Loucy (cell line): ENCODE measurements around the gene KLF15.

Experiments used
- H2AFZ ChIP-seq: fragments of 200-600 bp; sonication (generic); 2 replicates; pipeline ENCODE4 v1.6.0; 2016; ENCODE audit warnings: antibody characterized with exemption, mild to moderate bottlenecking, low read length, moderate library complexity
- H3F3A ChIP-seq: fragments of 200-600 bp; 2 replicates; pipeline ENCODE4 v1.6.0; 2016; ENCODE audit warnings: antibody characterized with exemption, low read depth, mild to moderate bottlenecking
- H3K27me3 ChIP-seq: fragments of 200-600 bp; sonication (generic); 2 replicates; pipeline ENCODE4 v1.6.1; 2014; ENCODE audit warnings: low read length, mild to moderate bottlenecking; ENCODE audit not compliant: insufficient read depth, poor library complexity, severe bottlenecking
- H3K36me3 ChIP-seq: fragments of 200-600 bp; sonication (generic); 2 replicates; pipeline ENCODE4 v1.6.1; 2016; ENCODE audit warnings: low read length; ENCODE audit not compliant: insufficient read depth
- H3K4me1 ChIP-seq: fragments of 200-600 bp; sonication (generic); 2 replicates; pipeline ENCODE4 v1.5.1; 2014; ENCODE audit warnings: low read length, mild to moderate bottlenecking; ENCODE audit not compliant: insufficient read depth, poor library complexity, severe bottlenecking
- H3K4me2 ChIP-seq: fragments of 200-600 bp; sonication (generic); 2 replicates; pipeline ENCODE4 v1.6.0; 2014; ENCODE audit warnings: antibody characterized with exemption, low read length, low read depth, mild to moderate bottlenecking; ENCODE audit not compliant: poor library complexity, severe bottlenecking
- H3K4me3 ChIP-seq: fragments of 200-600 bp; sonication (generic); 2 replicates; pipeline ENCODE4 v1.5.1; 2014; ENCODE audit warnings: low read length, mild to moderate bottlenecking, mixed read lengths; ENCODE audit not compliant: poor library complexity, severe bottlenecking
- H3K79me2 ChIP-seq: fragments of 200-600 bp; sonication (generic); 2 replicates; pipeline ENCODE4 v1.6.1; 2014; ENCODE audit warnings: low read length; ENCODE audit not compliant: insufficient read depth
- H3K9ac ChIP-seq: fragments of 200-600 bp; sonication (generic); 2 replicates; pipeline ENCODE4 v1.6.0; 2014; ENCODE audit warnings: mild to moderate bottlenecking, low read depth, low read length, moderate library complexity; ENCODE audit not compliant: poor library complexity, severe bottlenecking
- H3K9me2 ChIP-seq: fragments of 200-600 bp; sonication (generic); replicated peaks from 2 replicates; pipeline ENCODE4 v1.6.1; 2016; ENCODE audit warnings: low read depth, low read length, mixed read lengths
- H3K9me3 ChIP-seq: fragments of 200-600 bp; sonication (generic); 2 replicates; pipeline ENCODE4 v1.6.1; 2014; ENCODE audit warnings: mild to moderate bottlenecking, antibody characterized with exemption, low read length, low read depth; ENCODE audit not compliant: insufficient read depth
- H4K20me1 ChIP-seq: fragments of 200-600 bp; sonication (generic); 2 replicates; pipeline ENCODE4 v1.6.0; 2014; ENCODE audit warnings: antibody characterized with exemption, low read length, mild to moderate bottlenecking; ENCODE audit not compliant: insufficient read depth, poor library complexity, severe bottlenecking
- CTCF ChIP-seq: fragments of 200-600 bp; sonication (generic); conservative IDR thresholded peaks from 2 replicates; pipeline ENCODE4 v1.5.1; 2014; ENCODE audit warnings: mild to moderate bottlenecking, antibody characterized with exemption, low read length
- EZH2phosphoT487 ChIP-seq: fragments of 200-600 bp; IDR thresholded peaks from 2 replicates; pipeline ENCODE4 v1.6.1; 2018; ENCODE audit warnings: antibody characterized with exemption, mild to moderate bottlenecking, moderate library complexity, borderline replicate concordance

KLF15 gene

GRCh38 chr3:126303272-126303671 lies 53.9 kb downstream of the KLF15 start:
- H3K27me3 ChIP-seq: no peaks in the 10 kb centered on the region
- no peak overlapping the region for H3K9ac ChIP-seq
- no peak overlapping the region for H3K4me3 ChIP-seq
- H3K4me2 ChIP-seq: no peak overlapping the region
- H3K4me1 ChIP-seq: no peaks in the 10 kb centered on the region
- H2AFZ ChIP-seq: no peak overlapping the region
- no peak for TF ChIP-seq CTCF
- H3K9me3 ChIP-seq: peaks cover 4% of the 10 kb centered on the region; the same call in 1 of the 2 replicates
- H4K20me1 ChIP-seq: no peaks in the 10 kb centered on the region
- H3F3A ChIP-seq: no peaks in the 10 kb centered on the region
- H3K9me2 ChIP-seq: no peaks in the 10 kb centered on the region
- H3K79me2 ChIP-seq: no peaks in the 10 kb centered on the region
- H3K36me3 ChIP-seq: no peaks in the 10 kb centered on the region

GRCh38 chr3:126300761-126301481 lies 56.3 kb downstream of the KLF15 start:
- H3K36me3 ChIP-seq: no peaks in the 10 kb centered on the region
- H3K9ac ChIP-seq: no peak overlapping the region
- no peaks in the 10 kb centered on the region for H3K9me2 ChIP-seq
- no peaks in the 10 kb centered on the region for H4K20me1 ChIP-seq
- H2AFZ ChIP-seq: no peak overlapping the region
- H3K4me1 ChIP-seq: no peaks in the 10 kb centered on the region
- H3K4me2 ChIP-seq: no peak overlapping the region
- H3K27me3 ChIP-seq: no peaks in the 10 kb centered on the region
- no peak overlapping the region for H3K4me3 ChIP-seq
- TF ChIP-seq EZH2phosphoT487 (no peak), CTCF (no peak)
- H3K79me2 ChIP-seq: no peaks in the 10 kb centered on the region
- no peaks in the 10 kb centered on the region for H3F3A ChIP-seq
- peaks cover 4% of the 10 kb centered on the region; the same call in 1 of the 2 replicates for H3K9me3 ChIP-seq

GRCh38 chr3:126300001-126300760 lies 57.0 kb downstream of the KLF15 start:
- Histone ChIP-seq H3K27me3 (no peaks in the 10 kb centered on the region), H3K79me2 (no peaks in the 10 kb centered on the region), H3K9ac (no peak overlapping the region), H2AFZ (no peak overlapping the region), H3K9me3 (peaks cover 4% of the 10 kb centered on the region; the same call in 1 of the 2 replicates), H3K4me3 (no peak overlapping the region), H3K4me2 (no peak overlapping the region), H3K36me3 (no peaks in the 10 kb centered on the region), H4K20me1 (no peaks in the 10 kb centered on the region), H3K9me2 (no peaks in the 10 kb centered on the region), H3K4me1 (no peaks in the 10 kb centered on the region), H3F3A (no peaks in the 10 kb centered on the region)
- TF ChIP-seq EZH2phosphoT487 (no peak), CTCF (no peak)
